HepG2 (cell line): ENCODE results near the gene RBM3. TPM values are rescaled to one million over a fixed set of nuclear protein-coding genes. Genes with fewer than 3 reads are reported as not detected.
A peak's percentile ranks its signal among the peaks of the same experiment; 100 is the strongest.

Experiments
- ATAC-seq: fragments of 200-7000 bp; cut with Tn5 transposase; 3 replicates; pipeline ENCODE4 v1.9.1; 2020; ENCODE audit warnings: mild to moderate bottlenecking, moderate library complexity
- BruUV-seq: library from RNA; stranded (reverse); fragments of 400-500 nt; replicated peaks from 2 replicates; lab custom pipeline; 2021; lab: Mats Ljungman, UMichigan
- CTCF ChIA-PET: fragments of 300-600 bp; formaldehyde crosslinking; extraction: SDS; loops from one replicate; lab custom pipeline; 2021; ENCODE audit warnings: low total read pairs, inconsistent platforms, low intra/inter-chr PET ratio; lab: Yijun Ruan, JAX
- POLR2A ChIA-PET: fragments of 350-600 bp; sonication (Branson Sonifier 250); formaldehyde crosslinking; loops from one replicate; lab custom pipeline; 2020; ENCODE audit warnings: antibody characterized with exemption, inconsistent platforms; lab: Yijun Ruan, JAX
- DNase-seq: peaks from one replicate; pipeline ENCODE4 v3.0.0-alpha.2; 2015; ENCODE audit warnings: low spot score
- FAIRE-seq: peaks from 3 replicates; lab custom pipeline; 2011; peaks lifted over from hg19 to GRCh38; lab: Jason Lieb, UNC
- H2AFZ ChIP-seq: one replicate; pipeline ENCODE4 v1.6.1; 2011; ENCODE audit warnings: low read length, inconsistent platforms
- H3K27ac ChIP-seq: fragments of 300-600 bp; 3 replicates; pipeline ENCODE4 v1.8.0; 2011; ENCODE audit warnings: mixed run types, mild to moderate bottlenecking, mixed read lengths, low read length, inconsistent platforms; ENCODE audit not compliant: insufficient read depth; ENCODE audit errors: extremely low read length
- H3K27me3 ChIP-seq, 2 experiments: fragments of 200-600 bp in 1 of 2; 2 replicates in 1 of 2; 3 replicates in 1 of 2; pipeline versions ENCODE4 v1.6.0 to v1.8.0; 2011; ENCODE audit warnings: low read length in 2 of 2, mild to moderate bottlenecking in 2 of 2, moderate library complexity in 2 of 2, inconsistent platforms in 1 of 2; ENCODE audit not compliant: insufficient read depth in 2 of 2, control insufficient read depth in 1 of 2
- H3K36me3 ChIP-seq, 2 experiments: fragments of 200-600 bp in 1 of 2; replicated peaks in 1 of 2; 2 replicates in 1 of 2; 3 replicates in 1 of 2; pipeline versions ENCODE4 v1.5.1 to v1.8.0; 2011; ENCODE audit warnings: low read length in 2 of 2, inconsistent platforms in 1 of 2; ENCODE audit not compliant: insufficient read depth in 2 of 2, control insufficient read depth in 1 of 2
- H3K4me1 ChIP-seq: 2 replicates; pipeline ENCODE4 v1.5.1; 2012; ENCODE audit warnings: low read length, inconsistent platforms; ENCODE audit not compliant: insufficient read depth
- H3K4me2 ChIP-seq: 2 replicates; pipeline ENCODE4 v1.6.0; 2011; ENCODE audit warnings: low read depth, low read length, inconsistent platforms
- H3K4me3 ChIP-seq, 3 experiments: fragments of 200-600 bp in 1 of 3; sonication (generic), shearing (Covaris generic) in 1 of 3; replicated peaks in 1 of 3; 2 replicates each; pipeline ENCODE4 v1.5.1; 2011 to 2016; ENCODE audit warnings: low read length in 3 of 3, inconsistent platforms in 2 of 3, low read depth in 2 of 3, mild to moderate bottlenecking in 2 of 3, control low read depth in 1 of 3, mixed read lengths in 1 of 3; ENCODE audit not compliant: insufficient read depth in 1 of 3
- H3K79me2 ChIP-seq: one replicate; pipeline ENCODE4 v1.6.1; 2011; ENCODE audit warnings: low read length, inconsistent platforms; ENCODE audit not compliant: insufficient read depth
- H3K9ac ChIP-seq: 2 replicates; pipeline ENCODE4 v1.6.0; 2011; ENCODE audit warnings: mild to moderate bottlenecking, low read depth, low read length, inconsistent platforms; ENCODE audit not compliant: insufficient read depth
- H3K9me3 ChIP-seq: 2 replicates; pipeline ENCODE4 v1.5.1; 2012; ENCODE audit warnings: mild to moderate bottlenecking, low read length
- H4K20me1 ChIP-seq: 2 replicates; pipeline ENCODE4 v1.6.0; 2011; ENCODE audit warnings: inconsistent platforms, mild to moderate bottlenecking, low read length, moderate library complexity; ENCODE audit not compliant: insufficient read depth
- HOXA5 ChIP-seq: sonication (generic); formaldehyde crosslinking; IDR thresholded peaks from 2 replicates; pipeline ENCODE4 v1.4.0; 2020; ENCODE audit warnings: missing genetic modification reagents
- JUNB ChIP-seq: sonication (generic); formaldehyde crosslinking; IDR thresholded peaks from 2 replicates; pipeline ENCODE4 v1.8.0; 2022; ENCODE audit warnings: missing genetic modification reagents, mild to moderate bottlenecking, borderline replicate concordance
- MAFG ChIP-seq: sonication (generic); formaldehyde crosslinking; IDR thresholded peaks from 2 replicates; pipeline ENCODE4 v1.5.1; 2020; ENCODE audit warnings: mild to moderate bottlenecking, missing genetic modification reagents
- MAFK ChIP-seq, 2 experiments: IDR thresholded peaks in 1 of 2; conservative IDR thresholded peaks in 1 of 2; 2 replicates each; pipeline ENCODE4 v1.6.1; 2011; ENCODE audit warnings: improper control_type of control experiment in 2 of 2, low read length in 2 of 2
- POLR2A ChIP-seq, 2 experiments: IDR thresholded peaks; 2 replicates each; pipeline ENCODE4 v1.6.1; 2011; ENCODE audit warnings: low read depth in 2 of 2, low read length in 2 of 2, mild to moderate bottlenecking in 1 of 2, moderate library complexity in 1 of 2; ENCODE audit not compliant: insufficient read depth in 1 of 2
- POLR2AphosphoS2 ChIP-seq: IDR thresholded peaks from 2 replicates; pipeline ENCODE4 v1.6.1; 2011; ENCODE audit warnings: low read depth, low read length, improper control_type of control experiment
- POLR2AphosphoS5 ChIP-seq: IDR thresholded peaks from 2 replicates; pipeline ENCODE4 v1.6.1; 2012; ENCODE audit warnings: low read depth, low read length
- POLR2G ChIP-seq: fragments of 200-400 bp; formaldehyde crosslinking; IDR thresholded peaks from 2 replicates; pipeline ENCODE4 v1.6.1; 2018; ENCODE audit warnings: mild to moderate bottlenecking, low read depth, low read length, moderate library complexity
- RBFOX2 ChIP-seq: fragments of 200-400 bp; formaldehyde crosslinking; IDR thresholded peaks from 2 replicates; pipeline ENCODE4 v1.6.1; 2017; ENCODE audit warnings: low read depth, mild to moderate bottlenecking, low read length
- RBM22 ChIP-seq: fragments of 200-400 bp; formaldehyde crosslinking; optimal IDR thresholded peaks from 2 replicates; pipeline ENCODE3; 2017; ENCODE audit warnings: mild to moderate bottlenecking, low read length, moderate library complexity
- SCMH1 ChIP-seq: sonication (generic); formaldehyde crosslinking; IDR thresholded peaks from 2 replicates; pipeline ENCODE4 v1.9.0; 2021; ENCODE audit warnings: missing genetic modification reagents, mild to moderate bottlenecking, borderline replicate concordance
- SP4 ChIP-seq: sonication (generic); formaldehyde crosslinking; IDR thresholded peaks from 2 replicates; pipeline ENCODE4 v1.8.1; 2023; ENCODE audit warnings: mild to moderate bottlenecking, missing genetic modification reagents
- ZMYM2 ChIP-seq: sonication (generic); formaldehyde crosslinking; IDR thresholded peaks from 2 replicates; pipeline ENCODE4 v1.8.0; 2022; ENCODE audit warnings: mild to moderate bottlenecking, missing genetic modification reagents
- ZNF329 ChIP-seq: sonication (generic); formaldehyde crosslinking; IDR thresholded peaks from 2 replicates; pipeline ENCODE4 v1.9.0; 2021; ENCODE audit warnings: low read depth, mild to moderate bottlenecking, missing genetic modification reagents
- ZNF335 ChIP-seq: sonication (generic); formaldehyde crosslinking; IDR thresholded peaks from 2 replicates; pipeline ENCODE4 v1.4.0; 2020; ENCODE audit warnings: missing genetic modification reagents
- ZNF776 ChIP-seq: sonication (generic); formaldehyde crosslinking; IDR thresholded peaks from 2 replicates; pipeline ENCODE4 v1.4.0; 2020; ENCODE audit warnings: mild to moderate bottlenecking, missing genetic modification reagents
- ZSCAN12 ChIP-seq: sonication (generic); formaldehyde crosslinking; IDR thresholded peaks from 2 replicates; pipeline ENCODE4 v1.9.0; 2021; ENCODE audit warnings: mild to moderate bottlenecking, missing genetic modification reagents
- WGBS: methylation state at CpG from one replicate; pipeline ENCODE4 v1.1.6; 2017; ENCODE audit warnings: low lambda C conversion rate; 5-methylcytosine and 5-hydroxymethylcytosine counted together
- in situ Hi-C: cut with HindIII; loops from 2 replicates; pipeline ENCODE4 v1.10.0; 2017; ENCODE audit warnings: low pct_unique_long_range_greater_than_20kb; ENCODE audit not compliant: extremely low pct_ligation_motif_present
- intact Hi-C: fragments of 100-400 bp; cut with micrococcal nuclease; formaldehyde crosslinking; loops from one replicate; pipeline ENCODE4 v1.10.0; 2022; ENCODE audit not compliant: unreplicated experiment
- polyA plus RNA-seq, 8 experiments: library from polyadenylated mRNA; depleted of rRNA in 3 of 8; stranded (reverse) in 7 of 8; unstranded in 1 of 8; fragments of >200 nt; fragmentation: Illumina TruSeq in 4 of 8; extraction: Trizol in 4 of 8; gene quantifications; 2 replicates each; pipeline versions ENCODE4 v1.2.1 to v1.2.3, GENCODE V29; 2011 to 2016; ENCODE audit warnings: low read depth in 4 of 8, missing spikeins in 1 of 8, mixed read lengths in 1 of 8; ENCODE audit not compliant: insufficient read depth in 1 of 8
- total RNA-seq, 5 experiments: library from RNA; depleted of rRNA; stranded (reverse); fragments of >200 nt; fragmentation: Illumina TruSeq; extraction: Trizol; gene quantifications; 2 replicates each; pipeline ENCODE4 v1.2.3, GENCODE V29; 2016; ENCODE audit warnings: low read depth in 1 of 5
- TF ChIP-seq, protein P1 (sequence below), 2 experiments: sonication (generic) in 1 of 2; formaldehyde crosslinking in 1 of 2; IDR thresholded peaks; 2 replicates each; pipeline versions ENCODE4 v1.4.0 to v1.6.1; 2018 to 2020; ENCODE audit warnings: missing genetic modification reagents in 2 of 2, borderline replicate concordance in 1 of 2, low read depth in 1 of 2, mild to moderate bottlenecking in 1 of 2, missing biosample characterization in 1 of 2

The RBM3 gene
- total and polyA plus RNA-seq, 2 of the 13 experiments (the other 11 are each of a cell fraction or from before 2014, with no cell fraction given) = 123 to 182 TPM

DNA sequence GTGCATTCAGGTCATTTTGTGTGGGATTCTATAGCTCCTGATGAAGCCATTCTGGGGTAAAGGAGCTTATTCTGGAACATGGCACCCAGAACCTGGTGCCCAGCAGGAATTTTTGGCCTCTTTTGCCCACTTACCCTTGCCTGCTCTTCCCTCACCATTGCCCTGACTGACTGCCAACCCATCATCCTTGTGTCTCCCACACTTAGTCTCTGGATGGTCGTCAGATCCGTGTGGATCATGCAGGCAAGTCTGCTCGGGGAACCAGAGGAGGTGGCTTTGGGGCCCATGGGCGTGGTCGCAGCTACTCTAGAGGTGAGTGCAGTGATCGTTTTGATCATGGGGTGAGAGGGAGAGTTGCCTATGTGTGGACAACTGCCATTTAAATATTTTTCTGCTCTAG is 1.8 kb downstream of the RBM3 start:
- no TSS peak for BruUV-seq
- no peak for FAIRE-seq
- TF ChIP-seq MAFG (CRISPR knock-in tag) = no peak
- TF ChIP-seq SP4 (CRISPR knock-in tag) = 0 out of 2 replicates have a peak, but pooled peaks have one; percentile 19
- 0 out of 4 replicates have a peak, but pooled peaks of 1 of the 2 experiments have one; percentile 33 for TF ChIP-seq POLR2A (IDR thresholded peaks at IDR 0.05; ENCODE audit: insufficient read depth in 1 of 2, low read depth in 2 of 2, low read length in 2 of 2)
- TF ChIP-seq ZNF329 (CRISPR knock-in tag) = no peak
- TF ChIP-seq ZMYM2 = no peak
- TF ChIP-seq, all 625 proteins: peak for 2
- CTCF ChIA-PET = no interaction called here
- in situ Hi-C loops (no loop called here), intact Hi-C loops (no loop called here)
- ATAC-seq (no peak), DNase-seq (no peak)
- peaks cover 6% of the 10 kb centered on the region for H4K20me1 ChIP-seq
- peak overlapping the region; percentile 97 for H3K9ac ChIP-seq
- POLR2A ChIA-PET = interaction anchor here (0.5 to 0.9 kb wide), 2 partner anchors 17 to 315 kb away, joined by 3 read pairs; no protein-coding TSS in a partner anchor
- H3K36me3 ChIP-seq = peaks cover 4 to 32% of the 10 kb centered on the region in 2 experiments; a peak in 4 of 5 replicates
- H3K79me2 ChIP-seq = peaks cover 16% of the 10 kb centered on the region
- H3K27ac ChIP-seq = no peak overlapping the region
- 65% methylated on average over 3 of the region's 6 CpGs for WGBS
- H3K9me3 ChIP-seq = no peaks in the 10 kb centered on the region
- peak overlapping the region; percentile 21 to 74 (median 73); a peak in 5 of 6 replicates for H3K4me3 ChIP-seq
- no peak overlapping the region for H2AFZ ChIP-seq
- H3K27me3 ChIP-seq = no peaks in the 10 kb centered on the region; a peak in 1 of 5 replicates
- peaks cover 24% of the 10 kb centered on the region for H3K4me1 ChIP-seq
- peak overlapping the region; percentile 88 for H3K4me2 ChIP-seq

DNA sequence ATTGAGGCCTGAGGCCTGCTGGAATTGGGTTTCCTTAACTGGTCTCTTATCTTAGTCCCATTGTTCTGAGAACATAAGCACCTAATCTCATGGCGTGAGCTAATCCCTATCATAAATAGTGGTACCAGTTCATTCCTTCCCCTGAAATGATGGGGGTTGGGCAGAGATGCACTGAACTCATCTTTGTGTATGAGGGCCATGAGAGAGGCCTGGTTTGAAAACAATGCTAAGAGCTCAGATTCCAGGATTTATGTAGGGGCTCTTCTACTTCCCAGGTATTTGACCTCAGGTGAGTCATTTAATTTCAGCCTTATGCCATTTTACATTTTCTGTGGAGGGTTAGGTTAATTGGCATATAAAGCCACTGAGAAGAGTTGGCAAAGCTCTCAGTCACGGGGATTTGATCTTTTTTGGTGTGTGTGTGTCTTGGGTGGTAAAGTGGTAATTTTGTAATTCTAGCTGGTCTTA is 4.4 kb downstream of the RBM3 start:
- POLR2A ChIA-PET = interaction anchor here (0.8 to 2.1 kb wide), 5 partner anchors 10 to 134 kb away, joined by 3 to 8 read pairs (median 5); partner anchors contain the start of gene TBC1D25
- no peak overlapping the region for H3K4me2 ChIP-seq
- ATAC-seq (no peak), FAIRE-seq (no peak), DNase-seq (no peak)
- H3K27ac ChIP-seq = no peak overlapping the region
- H3K4me3 ChIP-seq = no peak overlapping the region
- peaks cover 4 to 32% of the 10 kb centered on the region in 2 experiments; a peak in 4 of 5 replicates for H3K36me3 ChIP-seq
- no peak overlapping the region for H3K9ac ChIP-seq
- intact Hi-C loops = no loop called here
- 100% methylated on average over 1 of the region's 2 CpGs for WGBS
- H3K27me3 ChIP-seq = no peaks in the 10 kb centered on the region; a peak in 1 of 5 replicates
- in situ Hi-C loops = no loop called here
- H3K79me2 ChIP-seq = peaks cover 16% of the 10 kb centered on the region
- TF ChIP-seq RBFOX2 (peak; percentile 57; the same call in 1 of the 2 replicates), ZNF335 (CRISPR knock-in tag) (no peak), POLR2AphosphoS2 (peak; percentile 56; the same call in 1 of the 2 replicates), SCMH1 (CRISPR knock-in tag) (no peak), MAFK (conservative IDR thresholded peaks at IDR 0.05 in 1 of 2, IDR thresholded peaks at IDR 0.05 in 1 of 2; ENCODE audit: low read length in 2 of 2) (no peak), ZNF776 (CRISPR knock-in tag) (no peak), JUNB (CRISPR knock-in tag) (no peak), RBM22 (peak; percentile 84), ZSCAN12 (CRISPR knock-in tag) (no peak), POLR2A (IDR thresholded peaks at IDR 0.05; ENCODE audit: insufficient read depth in 1 of 2, low read depth in 2 of 2, low read length in 2 of 2) (peak in 1 of 2 experiments; percentile 32; a peak in 1 of 4 replicates), POLR2G (peak; percentile 59; the same call in 1 of the 2 replicates), POLR2AphosphoS5 (peak; percentile 24; the same call in 1 of the 2 replicates), HOXA5 (CRISPR knock-in tag) (no peak)
- TF ChIP-seq, protein P1, sequence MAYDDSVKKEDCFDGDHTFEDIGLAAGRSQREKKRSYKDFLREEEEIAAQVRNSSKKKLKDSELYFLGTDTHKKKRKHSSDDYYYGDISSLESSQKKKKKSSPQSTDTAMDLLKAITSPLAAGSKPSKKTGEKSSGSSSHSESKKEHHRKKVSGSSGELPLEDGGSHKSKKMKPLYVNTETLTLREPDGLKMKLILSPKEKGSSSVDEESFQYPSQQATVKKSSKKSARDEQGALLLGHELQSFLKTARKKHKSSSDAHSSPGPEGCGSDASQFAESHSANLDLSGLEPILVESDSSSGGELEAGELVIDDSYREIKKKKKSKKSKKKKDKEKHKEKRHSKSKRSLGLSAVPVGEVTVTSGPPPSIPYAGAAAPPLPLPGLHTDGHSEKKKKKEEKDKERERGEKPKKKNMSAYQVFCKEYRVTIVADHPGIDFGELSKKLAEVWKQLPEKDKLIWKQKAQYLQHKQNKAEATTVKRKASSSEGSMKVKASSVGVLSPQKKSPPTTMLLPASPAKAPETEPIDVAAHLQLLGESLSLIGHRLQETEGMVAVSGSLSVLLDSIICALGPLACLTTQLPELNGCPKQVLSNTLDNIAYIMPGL (CRISPR knock-in tag; IDR thresholded peaks at IDR 0.05; ENCODE audit: borderline replicate concordance in 1 of 2, low read depth in 1 of 2) = no peak
- BruUV-seq = no TSS peak
- CTCF ChIA-PET = no interaction called here
- H4K20me1 ChIP-seq = peaks cover 6% of the 10 kb centered on the region
- H3K9me3 ChIP-seq = no peaks in the 10 kb centered on the region
- H3K4me1 ChIP-seq = peaks cover 34% of the 10 kb centered on the region
- H2AFZ ChIP-seq = no peak overlapping the region
